HG03439 (cell line): ENCODE data around the gene JOSD1.

Experiments used
- ATAC-seq: cut with Tn5 transposase; IDR thresholded peaks from one replicate; pipeline ENCODE4 v1.9.1; 2021; ENCODE audit warnings: mild to moderate bottlenecking, moderate library complexity; ENCODE audit not compliant: unreplicated experiment

The JOSD1 gene

GRCh38 chr22:38733724-38734381 is 33.1 kb upstream of the JOSD1 start:
- ATAC-seq, result no peak

- no peak for ATAC-seq
These were observed 32.6 kb upstream of the JOSD1 start for GRCh38 chr22:38733329-38733723.

- ATAC-seq, result no peak
These were observed 31.6 kb upstream of the JOSD1 start for GRCh38 chr22:38732251-38732815.

GRCh38 chr22:38731703-38732161 is 31.0 kb upstream of the JOSD1 start:
- ATAC-seq, result no peak

GRCh38 chr22:38730411-38730871 is 29.7 kb upstream of the JOSD1 start:
- ATAC-seq, result no peak

GRCh38 chr22:38729946-38730345 is 29.2 kb upstream of the JOSD1 start:
- no peak for ATAC-seq

- ATAC-seq, result no peak
These were observed 28.4 kb upstream of the JOSD1 start for GRCh38 chr22:38728871-38729796.

- no peak for ATAC-seq
These were observed 27.0 kb upstream of the JOSD1 start for GRCh38 chr22:38727530-38728451.

- ATAC-seq, result no peak
These were observed 26.4 kb upstream of the JOSD1 start for GRCh38 chr22:38727123-38727522.

- no peak for ATAC-seq
These were observed 25.3 kb upstream of the JOSD1 start for GRCh38 chr22:38725900-38726655.

GRCh38 chr22:38724926-38725571 is 24.3 kb upstream of the JOSD1 start:
- no peak for ATAC-seq

GRCh38 chr22:38724176-38724575 is 23.4 kb upstream of the JOSD1 start:
- ATAC-seq, result no peak

- ATAC-seq, result no peak
These were observed 20.8 kb upstream of the JOSD1 start for GRCh38 chr22:38721551-38721950.

- no peak for ATAC-seq
These were observed 19.6 kb upstream of the JOSD1 start for GRCh38 chr22:38720350-38720749.

- no peak for ATAC-seq
These were observed 18.5 kb upstream of the JOSD1 start for GRCh38 chr22:38719196-38719595.

GRCh38 chr22:38718414-38718813 is 17.7 kb upstream of the JOSD1 start:
- ATAC-seq, result no peak

GRCh38 chr22:38717244-38717643 is 16.5 kb upstream of the JOSD1 start:
- no peak for ATAC-seq

- ATAC-seq, result no peak
These were observed 16.1 kb upstream of the JOSD1 start for GRCh38 chr22:38716826-38717225.

- no peak for ATAC-seq
These were observed 15.5 kb upstream of the JOSD1 start for GRCh38 chr22:38716271-38716670.
